Lung (tissue), 12 donors: ENCODE data around the gene UBE2E3. TPM values are rescaled to one million over a fixed set of nuclear protein-coding genes. Genes with fewer than 3 reads are reported as not detected.

Experiments
- ATAC-seq: fragments of 200-7000 bp; cut with Tn5 transposase; one replicate; pipeline ENCODE4 v1.9.1; 2020; ENCODE audit warnings: moderate number of reproducible peaks; ENCODE audit not compliant: insufficient read depth, low FRiP score
- DNase-seq, 3 donors: peaks; one replicate each; pipeline ENCODE4 v3.0.0-alpha.2; 2013 to 2017
- H3K27ac ChIP-seq, 2 donors: one replicate each; pipeline ENCODE4 v1.5.1; 2013; ENCODE audit warnings: mild to moderate bottlenecking in 2 of 2, moderate library complexity in 2 of 2, control low read depth in 1 of 2, inconsistent platforms in 1 of 2, low read depth in 1 of 2, low read length in 1 of 2
- H3K27me3 ChIP-seq, 3 donors: one replicate each; pipeline ENCODE4 v1.5.1; 2013; ENCODE audit warnings: low read length in 2 of 3; ENCODE audit not compliant: control insufficient read depth in 3 of 3, insufficient read depth in 3 of 3
- H3K36me3 ChIP-seq, 4 donors: one replicate each; pipeline ENCODE4 v1.5.1; 2013; ENCODE audit warnings: low read length in 4 of 4, mild to moderate bottlenecking in 1 of 4, moderate library complexity in 1 of 4; ENCODE audit not compliant: control insufficient read depth in 4 of 4, insufficient read depth in 4 of 4
- H3K4me1 ChIP-seq, 5 donors: one replicate each; pipeline ENCODE4 v1.5.1; 2013; ENCODE audit warnings: low read length in 5 of 5, mild to moderate bottlenecking in 2 of 5, moderate library complexity in 1 of 5; ENCODE audit not compliant: control insufficient read depth in 5 of 5, insufficient read depth in 5 of 5
- H3K4me3 ChIP-seq: one replicate; pipeline ENCODE4 v1.5.1; 2013; ENCODE audit warnings: mild to moderate bottlenecking, control low read depth, moderate library complexity
- H3K9ac ChIP-seq, 2 donors: one replicate each; pipeline ENCODE4 v1.5.1; 2013; ENCODE audit warnings: low read length in 2 of 2, control low read depth in 1 of 2; ENCODE audit not compliant: insufficient read depth in 1 of 2
- H3K9me3 ChIP-seq, 4 donors: one replicate each; pipeline ENCODE4 v1.5.1; 2013; ENCODE audit warnings: low read length in 3 of 4, mild to moderate bottlenecking in 1 of 4, moderate library complexity in 1 of 4; ENCODE audit not compliant: control insufficient read depth in 4 of 4, insufficient read depth in 3 of 4
- WGBS, 2 donors: extraction: QIAGEN DNeasy Blood & Tissue Kit; methylation state at CpG; one replicate each; pipeline ENCODE4 v1.1.7; 2013; 5-methylcytosine and 5-hydroxymethylcytosine counted together
- polyA plus RNA-seq, 2 donors: library from polyadenylated mRNA; stranded (reverse); fragments of 200-250 nt; gene quantifications; one replicate each; pipeline ENCODE4 v1.2.1, GENCODE V29; 2013
- total RNA-seq, 2 donors: library from RNA; depleted of rRNA in 1 of 2; stranded (reverse); fragments of >200 nt in 1 of 2; gene quantifications; one replicate each; pipeline ENCODE4 v1.2.1, GENCODE V29; 2014 to 2021
- TF ChIP-seq, protein P1 (sequence below): IDR thresholded peaks from 2 replicates; pipeline ENCODE4 v1.5.1; 2012; ENCODE audit warnings: mild to moderate bottlenecking; ENCODE audit errors: control extremely low read depth, extremely low read depth
- donor health status: control.
- donor health status: control.
- donor health status: Bipolar disorder and iron deficiency.
- donor health status: healthy.
- donor health status: DM: yes; HTN: yes; CAD: no.

The UBE2E3 gene
- total and polyA plus RNA-seq, 4 donors = 36.4 to 103 (median 42.9) TPM

GRCh38 chr2:181047829-181048228, 67.4 kb downstream of the UBE2E3 start:
- WGBS, 2 donors = 68% methylated on average over 4 of the region's 4 CpGs
- TF ChIP-seq, protein P1, sequence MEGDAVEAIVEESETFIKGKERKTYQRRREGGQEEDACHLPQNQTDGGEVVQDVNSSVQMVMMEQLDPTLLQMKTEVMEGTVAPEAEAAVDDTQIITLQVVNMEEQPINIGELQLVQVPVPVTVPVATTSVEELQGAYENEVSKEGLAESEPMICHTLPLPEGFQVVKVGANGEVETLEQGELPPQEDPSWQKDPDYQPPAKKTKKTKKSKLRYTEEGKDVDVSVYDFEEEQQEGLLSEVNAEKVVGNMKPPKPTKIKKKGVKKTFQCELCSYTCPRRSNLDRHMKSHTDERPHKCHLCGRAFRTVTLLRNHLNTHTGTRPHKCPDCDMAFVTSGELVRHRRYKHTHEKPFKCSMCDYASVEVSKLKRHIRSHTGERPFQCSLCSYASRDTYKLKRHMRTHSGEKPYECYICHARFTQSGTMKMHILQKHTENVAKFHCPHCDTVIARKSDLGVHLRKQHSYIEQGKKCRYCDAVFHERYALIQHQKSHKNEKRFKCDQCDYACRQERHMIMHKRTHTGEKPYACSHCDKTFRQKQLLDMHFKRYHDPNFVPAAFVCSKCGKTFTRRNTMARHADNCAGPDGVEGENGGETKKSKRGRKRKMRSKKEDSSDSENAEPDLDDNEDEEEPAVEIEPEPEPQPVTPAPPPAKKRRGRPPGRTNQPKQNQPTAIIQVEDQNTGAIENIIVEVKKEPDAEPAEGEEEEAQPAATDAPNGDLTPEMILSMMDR = no peak
- H3K27me3 ChIP-seq = no peaks in the 10 kb centered on the region
- no peak overlapping the region for H3K9ac ChIP-seq
- no peaks in the 10 kb centered on the region for H3K9me3 ChIP-seq
- H3K4me3 ChIP-seq = no peak overlapping the region
- H3K27ac ChIP-seq = no peak overlapping the region
- DNase-seq (no peak), ATAC-seq (no peak)
- H3K36me3 ChIP-seq = no peaks in the 10 kb centered on the region
- peaks cover 0 to 13% (median 0%) of the 10 kb centered on the region in 5 donors for H3K4me1 ChIP-seq

DNA sequence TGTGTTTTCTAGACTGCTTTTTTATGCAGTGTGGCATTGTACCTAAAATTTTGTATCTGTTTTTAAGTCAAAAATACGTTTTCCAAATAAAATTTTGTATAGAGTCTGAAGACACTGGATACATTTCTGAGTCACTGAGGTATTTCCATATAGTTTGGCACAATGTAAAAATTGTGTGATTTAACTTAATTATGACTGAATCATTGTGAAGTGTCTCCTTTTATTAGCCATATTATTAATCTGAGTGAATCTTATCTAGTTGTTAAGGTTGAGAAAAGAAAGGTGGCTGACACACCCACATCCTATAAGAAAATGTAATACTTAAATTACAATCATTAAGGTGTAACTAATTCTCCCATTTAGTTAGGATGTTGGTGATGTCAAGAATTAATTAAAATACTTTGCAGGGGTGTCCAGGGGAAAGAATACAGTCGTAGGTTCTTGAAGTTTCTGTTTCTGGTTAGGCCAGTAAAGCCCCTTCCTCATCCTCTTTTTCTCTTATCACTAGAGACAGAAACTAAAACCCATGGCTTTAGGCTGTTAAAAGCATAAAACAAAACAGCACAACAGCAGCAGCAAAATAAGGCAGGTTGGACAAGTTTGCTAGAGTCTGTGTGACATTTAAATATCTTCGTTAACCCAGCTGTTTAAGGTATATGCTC, 71.6 kb downstream of the UBE2E3 start:
- Histone ChIP-seq H3K36me3 (no peaks in the 10 kb centered on the region), H3K27ac (no peak overlapping the region), H3K9me3 (no peaks in the 10 kb centered on the region), H3K9ac (no peak overlapping the region), H3K27me3 (no peaks in the 10 kb centered on the region), H3K4me1 (peaks cover 0 to 16% (median 0%) of the 10 kb centered on the region in 5 donors), H3K4me3 (no peak overlapping the region)
- DNase-seq (no peak), ATAC-seq (no peak)
- WGBS, 2 donors = 65 to 84% methylated on average over 3 of the region's 3 CpGs
- TF ChIP-seq, protein P1 = no peak

DNA sequence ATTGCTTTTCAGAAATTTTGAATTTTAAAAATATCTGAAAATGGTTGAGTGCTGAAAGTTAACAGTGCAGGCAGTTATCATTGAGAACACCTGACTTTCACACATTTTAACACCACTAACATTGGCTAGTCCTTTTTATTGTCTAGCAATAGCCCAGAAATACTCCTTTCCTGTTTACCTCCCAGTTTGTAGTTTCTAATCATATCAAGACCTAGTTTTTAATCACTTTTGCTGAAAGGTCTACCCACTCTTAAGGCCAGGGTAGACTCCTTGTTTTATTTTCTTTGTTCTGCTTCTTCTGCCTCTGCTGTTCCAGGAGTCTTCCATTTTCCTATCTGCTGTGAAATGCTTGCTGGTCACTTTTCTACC, 72.1 kb downstream of the UBE2E3 start:
- H3K9ac ChIP-seq = no peak overlapping the region
- no peaks in the 10 kb centered on the region for H3K36me3 ChIP-seq
- ATAC-seq = no peak
- no peaks in the 10 kb centered on the region for H3K27me3 ChIP-seq
- H3K27ac ChIP-seq = no peak overlapping the region
- no peak overlapping the region for H3K4me3 ChIP-seq
- TF ChIP-seq, protein P1 = no peak
- H3K4me1 ChIP-seq = peaks cover 0 to 16% (median 0%) of the 10 kb centered on the region in 5 donors
- H3K9me3 ChIP-seq = no peaks in the 10 kb centered on the region
- no peak for DNase-seq

- no peak overlapping the region for H3K9ac ChIP-seq
- WGBS, 2 donors = 94 to 95% methylated on average over 2 of the region's 2 CpGs
- no peak for DNase-seq
- no peak overlapping the region for H3K27ac ChIP-seq
- no peaks in the 10 kb centered on the region for H3K9me3 ChIP-seq
- peaks cover 0 to 16% (median 0%) of the 10 kb centered on the region in 5 donors for H3K4me1 ChIP-seq
- TF ChIP-seq, protein P1 = no peak
- H3K4me3 ChIP-seq = no peak overlapping the region
- no peaks in the 10 kb centered on the region for H3K27me3 ChIP-seq
- H3K36me3 ChIP-seq = peaks cover 0 to 6% (median 0%) of the 10 kb centered on the region in 4 donors
- ATAC-seq = no peak
Measured at GRCh38 chr2:181054256-181054655, 73.9 kb downstream of the UBE2E3 start.
